GM19395 (cell line): ENCODE results near the gene CNR2.
"Not testable (repeated sequence)": the region's sequence is repeated elsewhere in the genome, so short reads cannot be mapped to it uniquely, and the experiment has no call there.

ENCODE experiments used
- ATAC-seq: cut with Tn5 transposase; IDR thresholded peaks from one replicate; pipeline ENCODE4 v1.9.1; 2021; ENCODE audit warnings: mild to moderate bottlenecking, moderate library complexity; ENCODE audit not compliant: unreplicated experiment

Gene CNR2

DNA sequence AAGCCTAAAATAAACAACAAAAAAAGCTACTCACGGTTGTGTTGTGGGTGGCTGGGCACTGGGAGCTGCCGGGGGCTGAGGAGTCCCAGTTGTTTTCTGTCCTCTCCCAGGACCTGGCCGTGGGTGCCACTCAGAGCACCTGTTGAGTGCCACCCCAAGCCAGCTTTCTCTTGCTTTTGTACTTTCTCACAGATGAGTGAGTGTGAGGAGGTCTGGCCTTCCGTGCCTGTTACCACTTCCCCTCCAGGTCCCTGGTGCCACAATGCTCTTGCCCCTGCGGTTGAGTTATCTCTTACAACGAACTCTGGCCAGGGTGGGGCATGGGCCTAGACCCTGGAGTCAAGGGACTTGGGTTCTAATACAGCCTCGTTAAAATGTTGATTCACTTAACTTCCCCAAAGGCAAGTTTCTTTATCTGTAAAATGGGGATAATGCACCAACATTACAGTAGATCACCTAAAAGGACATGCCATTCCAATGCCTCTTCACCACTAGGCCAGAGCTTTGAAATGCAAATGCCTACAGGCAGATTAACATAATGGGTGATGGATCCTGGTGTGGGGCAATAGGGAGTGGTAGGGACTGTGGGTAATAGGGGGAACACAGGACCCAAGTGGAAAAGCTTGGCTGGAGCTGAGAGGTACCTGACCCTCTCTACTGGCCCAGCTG lies at the start of gene CNR2:
Gene CNR2, minus strand, starts transcription at position 151 of the 669 bp plus-strand sequence. CDS start 37,745 bp downstream, outside the sequence.
- ATAC-seq: no peak

DNA sequence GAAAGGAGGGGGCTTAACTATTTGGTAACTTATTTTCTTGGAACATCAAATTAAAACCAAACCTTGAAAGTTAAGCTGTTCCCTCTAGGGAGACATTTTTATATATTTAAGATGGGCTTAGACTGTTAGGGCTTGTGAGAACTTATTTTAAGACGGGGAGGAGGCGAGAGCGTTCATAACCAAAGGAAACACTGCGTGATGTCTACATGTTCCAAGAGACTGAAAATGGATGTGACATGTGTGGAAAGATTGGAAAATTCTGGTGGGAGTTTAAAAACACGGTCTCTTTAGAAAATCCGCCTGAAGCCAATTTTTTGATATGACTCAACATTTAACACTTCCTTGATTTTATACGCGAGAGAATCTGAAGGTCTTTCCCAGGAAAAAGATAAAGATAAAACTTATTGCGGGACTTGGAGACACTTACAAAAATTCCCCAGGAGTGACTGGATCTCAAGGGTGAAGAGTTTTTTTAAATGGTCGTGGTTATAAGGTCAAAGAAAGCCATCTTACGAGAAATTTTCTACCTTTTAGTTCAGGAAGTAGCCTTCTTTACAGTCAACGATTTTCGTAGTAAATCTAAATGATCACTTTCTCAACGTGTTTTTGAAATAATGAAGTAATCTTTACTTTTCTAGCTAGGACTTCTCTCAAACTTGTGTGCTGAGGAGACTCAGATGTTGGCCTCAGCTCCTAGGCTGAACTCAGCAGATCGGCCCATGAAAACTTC lies 47.3 kb upstream of the CNR2 start:
- ATAC-seq: no peak

DNA sequence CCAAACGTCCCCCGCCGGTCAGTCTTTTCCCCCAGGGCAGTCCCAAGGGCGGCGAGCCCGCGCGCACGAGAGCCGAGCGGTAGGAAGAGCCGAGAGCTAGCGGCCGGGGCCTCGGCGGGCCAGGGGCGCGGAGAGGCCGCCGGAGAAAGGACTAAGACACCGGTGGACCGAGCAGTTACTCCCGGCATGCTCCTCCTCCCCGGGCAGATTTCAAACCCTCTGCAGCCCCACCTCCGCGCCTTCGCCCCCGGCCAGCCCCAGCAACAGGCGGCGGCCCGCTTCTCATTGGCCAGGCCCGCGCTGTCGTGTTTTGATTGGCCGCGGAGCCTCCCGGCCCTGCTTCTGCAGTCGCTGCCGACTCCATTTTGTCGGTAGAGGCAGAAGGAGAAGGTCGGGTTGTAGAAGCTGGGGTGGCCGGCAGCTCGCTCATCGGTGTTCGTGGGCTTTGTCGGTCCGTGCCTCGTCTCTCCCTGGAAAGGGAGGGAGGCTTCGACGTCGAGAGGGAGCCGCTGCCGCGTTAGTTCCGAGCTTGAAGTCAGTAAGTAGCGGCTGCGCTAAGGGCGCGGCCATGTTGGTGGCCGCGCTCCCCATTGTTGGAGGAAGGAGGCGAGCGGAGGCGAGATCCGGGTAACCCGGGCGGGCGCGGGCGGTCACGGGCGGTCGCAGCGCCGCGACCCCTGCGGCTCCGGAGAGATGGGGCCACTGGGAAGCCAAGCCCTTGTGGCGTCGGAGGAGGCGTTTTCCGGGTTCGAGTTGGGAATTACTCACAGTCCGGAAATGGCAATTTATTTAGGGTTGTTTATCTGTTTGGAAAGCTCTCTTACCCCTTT lies 46.5 kb upstream of the CNR2 start, which contains the start of gene PNRC2:
Gene PNRC2, plus strand, starts transcription at position 368 of the 830 bp plus-strand sequence. CDS start 1,630 bp downstream, outside the sequence.
- ATAC-seq: peak; percentile 81

DNA sequence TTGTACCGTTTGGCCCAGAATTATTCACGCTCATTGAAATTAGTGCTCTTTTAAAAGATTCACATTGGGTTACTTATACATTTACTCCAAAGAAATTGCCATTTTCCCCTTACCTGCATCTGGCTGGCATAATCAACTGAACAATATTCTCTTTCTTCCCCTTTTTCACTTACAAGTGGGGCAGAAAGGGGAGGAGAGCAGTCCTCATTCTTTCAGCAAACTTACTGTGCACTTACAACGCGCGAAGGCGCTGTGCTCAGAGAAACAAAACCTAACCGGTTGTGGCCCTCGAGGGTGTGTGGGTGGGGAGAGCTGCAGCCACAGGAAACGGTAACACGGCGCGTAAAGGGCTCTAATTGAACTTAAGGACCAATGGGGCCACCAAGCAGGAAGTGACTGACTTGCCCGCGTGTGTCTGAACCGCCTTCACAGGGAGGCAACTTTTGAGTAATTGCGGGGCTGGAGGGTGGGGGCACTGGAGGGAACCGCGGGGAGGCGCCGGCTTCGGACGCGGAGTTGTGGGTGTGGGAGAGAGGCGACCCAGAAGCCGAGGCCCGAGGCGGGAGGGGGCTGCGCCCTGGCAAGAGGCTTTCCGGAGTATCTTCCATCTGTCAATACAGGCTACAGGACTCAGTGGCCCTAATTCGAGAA lies 45.8 kb upstream of the CNR2 start:
- ATAC-seq: peak; percentile 65

DNA sequence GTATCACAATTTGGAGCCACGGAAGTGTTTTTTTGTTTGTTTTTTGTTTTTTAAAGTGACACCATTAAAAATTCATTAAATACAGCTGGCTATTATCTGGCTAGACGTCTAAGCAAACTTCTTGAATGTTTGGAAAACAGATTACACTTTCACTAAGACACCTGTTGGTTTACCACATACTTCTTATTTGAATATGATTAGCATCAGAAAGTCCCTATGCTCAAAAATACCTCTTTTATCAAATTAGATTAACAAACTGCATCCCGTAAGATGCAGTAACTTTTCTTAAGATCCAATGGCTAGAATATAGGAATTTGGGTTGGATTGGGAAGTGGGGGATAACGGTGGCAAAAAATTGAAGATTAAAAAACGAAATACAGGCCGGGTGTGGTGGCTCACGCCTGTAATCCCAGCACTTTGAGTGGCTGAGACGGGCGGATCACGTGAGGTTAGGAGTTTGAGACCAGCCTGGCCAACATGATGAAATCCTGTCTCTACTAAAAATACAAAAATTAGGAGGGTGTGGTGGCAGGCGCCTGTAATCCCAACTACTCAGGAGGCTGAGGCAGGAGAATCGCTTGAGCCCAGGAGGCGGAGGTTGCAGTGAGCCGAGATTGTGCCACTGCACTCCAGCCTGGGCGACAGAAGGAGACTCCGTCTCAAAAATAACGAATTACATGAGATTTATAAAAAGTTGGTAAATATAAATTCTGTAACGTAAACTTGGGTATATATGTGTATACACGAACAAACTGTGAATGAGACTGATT lies 45.1 kb upstream of the CNR2 start:
- not testable (repeated sequence) for ATAC-seq

DNA sequence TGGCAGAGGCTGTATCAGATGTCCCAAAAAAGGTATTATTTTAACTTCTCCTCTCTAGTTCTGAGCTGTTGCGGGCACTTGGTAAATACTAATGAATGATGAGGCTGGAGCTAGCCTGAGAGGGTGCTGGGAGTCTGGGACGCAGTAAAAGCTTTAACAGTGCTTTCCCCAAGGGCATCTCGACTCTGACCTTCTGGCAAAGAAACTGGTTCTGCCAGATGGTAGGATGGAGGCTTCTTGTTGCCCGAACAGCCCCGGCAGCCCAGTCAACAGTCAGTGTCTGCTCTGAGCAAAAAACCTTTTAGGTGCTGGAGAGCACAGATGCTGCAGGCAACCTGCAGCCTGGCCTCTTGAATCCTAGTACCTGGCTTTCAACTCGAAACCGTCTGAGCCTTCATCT lies 43.9 kb upstream of the CNR2 start:
- ATAC-seq: no peak

DNA sequence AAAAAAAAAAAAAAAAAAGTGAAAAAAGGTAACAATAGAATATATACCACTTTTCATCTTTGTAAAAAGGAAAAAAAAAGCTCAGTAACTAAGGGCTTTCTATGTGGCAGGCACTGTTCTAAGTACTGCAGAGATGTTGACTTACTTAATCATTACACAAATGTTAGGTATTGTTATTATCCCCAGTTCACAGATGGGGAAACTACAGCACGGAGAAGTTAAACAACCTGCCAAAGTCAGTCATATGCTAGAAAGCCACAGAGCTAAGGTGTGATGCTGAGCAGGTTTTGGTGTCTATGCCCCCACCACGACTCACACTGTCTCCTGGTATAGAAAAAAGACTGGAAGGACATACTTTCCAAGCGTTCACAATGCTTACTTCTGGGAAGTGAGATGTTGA lies 39.9 kb upstream of the CNR2 start:
- ATAC-seq: no peak

DNA sequence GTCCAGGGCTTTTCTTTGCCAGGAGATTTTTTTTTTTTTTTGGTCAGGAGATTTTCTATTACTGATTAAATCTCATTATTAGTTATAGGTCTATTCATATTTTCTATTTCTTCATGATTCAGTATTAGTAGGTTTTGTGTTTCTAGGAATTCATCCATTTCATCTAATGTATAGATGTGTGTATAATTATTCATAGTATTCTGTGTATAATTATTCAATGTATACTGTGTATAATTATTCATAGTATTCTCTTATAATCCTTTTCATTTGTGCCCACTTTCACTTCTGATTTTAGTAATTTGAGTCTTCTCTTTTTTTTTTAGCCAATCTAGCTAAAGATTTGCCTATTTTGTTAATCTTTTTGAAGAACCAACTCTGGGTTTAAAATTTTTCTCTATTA lies 34.2 kb upstream of the CNR2 start:
- ATAC-seq: no peak

DNA sequence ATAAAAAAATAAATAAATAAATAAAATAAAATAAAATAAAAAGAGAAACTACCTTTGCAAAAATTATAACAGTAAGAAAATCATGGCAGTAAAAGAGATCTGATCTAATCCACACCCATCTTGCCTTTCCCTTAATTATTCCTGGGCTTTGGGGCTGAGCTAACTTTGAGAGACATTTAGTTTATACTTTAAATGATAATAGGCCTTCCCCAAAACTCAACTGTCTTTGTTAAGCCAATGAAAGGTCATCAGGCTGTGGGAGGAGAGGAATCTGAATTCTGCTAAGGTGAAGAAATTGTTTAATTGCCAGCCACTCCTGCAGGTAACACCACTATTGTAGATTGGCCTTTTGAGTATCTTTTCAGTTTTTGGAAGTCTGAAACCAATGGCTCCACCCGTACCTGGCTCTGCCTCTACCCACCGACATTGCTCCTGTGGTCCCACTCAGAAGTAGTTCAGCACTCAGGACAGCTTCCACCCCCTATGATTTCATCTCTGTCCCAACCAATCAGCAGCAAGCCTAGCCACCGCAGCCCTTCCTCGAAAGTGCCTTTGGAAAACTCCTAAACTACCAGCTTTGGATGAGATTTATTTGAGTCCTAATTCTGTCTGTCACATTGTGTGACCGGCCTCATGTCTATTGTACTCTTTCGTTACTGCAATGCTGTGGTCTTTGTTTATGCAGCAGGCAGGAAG lies 23.5 kb upstream of the CNR2 start:
- ATAC-seq: no peak

DNA sequence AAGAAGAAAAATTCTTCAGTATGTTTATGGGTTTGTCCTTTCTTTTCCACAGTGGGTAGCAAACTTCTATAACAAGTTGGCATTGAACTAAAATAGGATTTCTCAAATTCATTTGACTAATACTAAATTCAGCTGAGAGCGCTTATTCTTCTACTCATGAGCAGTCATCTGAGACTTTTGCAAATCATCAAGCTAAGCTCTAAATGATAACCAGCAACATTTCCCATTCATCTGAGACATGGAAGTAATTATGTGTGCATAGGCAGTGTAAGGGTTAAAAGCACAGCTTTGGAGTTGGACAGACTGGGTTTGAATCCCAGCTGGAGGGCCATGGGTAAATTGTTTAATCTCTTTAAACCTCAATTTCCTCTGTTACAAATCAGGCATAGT lies 18.3 kb upstream of the CNR2 start:
- no peak for ATAC-seq

DNA sequence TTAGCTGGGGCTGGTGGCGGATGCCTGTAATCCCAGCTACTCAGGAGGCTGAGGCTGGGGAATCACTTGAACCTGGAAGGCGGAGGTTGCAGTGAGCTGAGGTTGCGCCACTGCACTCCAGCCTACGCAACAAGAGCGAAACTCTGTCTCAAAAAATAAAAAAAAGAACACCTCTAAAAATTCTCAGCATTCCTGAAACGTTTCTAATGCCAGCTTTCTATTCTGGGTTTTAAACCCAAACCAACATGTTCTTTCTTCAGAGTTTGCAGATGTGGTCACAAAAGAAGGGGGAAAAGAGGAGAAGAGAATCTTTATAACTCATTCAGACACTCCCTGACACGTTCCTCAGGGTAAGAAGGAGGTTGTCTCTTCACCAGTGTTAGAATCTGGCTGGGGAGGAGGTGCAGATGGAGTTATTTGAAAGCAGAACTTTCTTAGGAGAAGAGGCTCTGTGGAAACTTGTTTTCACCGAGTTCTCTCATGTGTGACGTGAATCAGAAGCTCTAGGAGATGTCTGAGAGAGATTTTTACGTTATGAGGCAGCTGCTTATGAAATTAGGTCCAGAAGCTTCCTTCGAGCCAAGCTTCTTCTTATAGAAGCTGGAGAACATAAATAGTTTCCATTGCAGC lies 17.8 kb upstream of the CNR2 start:
- no peak for ATAC-seq

DNA sequence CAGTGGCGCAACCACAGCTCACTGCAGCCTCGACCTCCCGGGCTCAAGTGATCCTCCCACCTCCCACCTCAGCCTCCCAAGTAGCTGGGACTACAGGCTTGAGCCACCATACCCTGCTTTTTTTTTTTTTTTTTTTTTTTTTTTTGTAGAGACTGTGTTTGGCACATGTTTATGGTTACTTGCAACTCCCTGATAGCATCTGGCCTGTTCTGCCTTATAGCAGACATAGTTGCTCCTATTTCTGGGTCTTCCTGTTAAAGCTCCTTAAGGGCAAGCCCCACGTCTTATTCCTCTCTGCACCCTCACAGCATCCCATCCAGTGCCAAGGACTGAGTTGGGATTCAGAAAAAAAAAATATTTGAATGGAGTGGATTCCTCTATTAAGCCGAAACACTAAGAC lies 17.1 kb upstream of the CNR2 start:
- no peak for ATAC-seq

DNA sequence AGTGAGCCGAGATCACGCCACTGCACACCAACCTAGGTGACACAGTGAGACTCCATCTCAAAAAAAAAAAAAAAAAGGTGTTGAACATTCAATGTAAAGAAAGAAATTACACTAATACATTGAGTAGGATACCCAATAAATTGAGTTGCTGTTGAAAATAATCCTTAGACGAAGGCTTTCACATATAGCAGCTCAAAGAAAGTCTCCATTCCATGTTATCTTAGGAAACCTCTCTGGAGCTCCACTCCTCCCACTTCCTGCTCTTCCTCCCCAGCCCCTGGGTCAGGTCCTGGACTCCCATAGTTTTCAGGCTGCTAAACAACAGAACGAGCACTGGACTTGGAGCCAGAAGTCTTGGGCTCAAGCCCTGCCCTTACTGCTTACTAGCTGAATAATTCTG lies 15.6 kb upstream of the CNR2 start:
- ATAC-seq: no peak

DNA sequence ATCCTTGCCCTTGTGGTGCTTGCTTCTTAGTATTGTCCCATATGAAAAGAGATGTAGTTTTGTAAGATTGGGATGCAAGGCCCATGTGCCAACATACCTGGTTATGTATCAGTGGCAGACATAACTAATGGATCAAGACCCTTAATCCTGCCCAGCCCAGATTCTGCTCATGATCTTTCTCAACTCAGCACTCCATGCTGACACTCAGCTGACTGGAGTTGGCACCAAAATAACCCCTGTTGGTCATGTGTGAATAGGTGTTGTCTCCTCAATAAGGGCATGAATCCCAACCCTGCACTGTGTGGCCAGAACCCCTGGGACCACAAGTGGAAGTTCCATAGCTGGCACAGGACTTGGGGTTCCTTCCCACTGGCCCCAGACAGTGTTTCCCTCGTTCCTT lies 13.9 kb upstream of the CNR2 start:
- no peak for ATAC-seq

DNA sequence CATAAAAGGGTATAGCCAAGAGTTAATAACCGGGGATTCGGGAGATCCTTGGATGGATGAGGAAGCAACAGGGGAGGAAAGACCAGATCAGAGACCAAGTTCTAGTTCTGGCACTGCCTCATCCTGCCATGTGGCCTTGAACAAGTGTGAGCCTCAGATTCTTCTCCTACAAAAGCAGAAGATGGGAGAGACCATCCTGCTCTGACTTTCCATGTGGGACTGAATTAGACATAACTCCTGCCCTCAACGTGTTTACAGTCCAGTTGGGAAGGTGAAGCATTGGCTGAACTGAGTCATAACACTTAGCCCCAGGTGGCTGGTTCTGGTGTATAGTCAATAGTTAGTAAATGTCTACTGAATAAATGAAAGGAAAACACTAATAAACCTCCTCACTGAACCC lies 12.1 kb upstream of the CNR2 start:
- ATAC-seq: no peak

DNA sequence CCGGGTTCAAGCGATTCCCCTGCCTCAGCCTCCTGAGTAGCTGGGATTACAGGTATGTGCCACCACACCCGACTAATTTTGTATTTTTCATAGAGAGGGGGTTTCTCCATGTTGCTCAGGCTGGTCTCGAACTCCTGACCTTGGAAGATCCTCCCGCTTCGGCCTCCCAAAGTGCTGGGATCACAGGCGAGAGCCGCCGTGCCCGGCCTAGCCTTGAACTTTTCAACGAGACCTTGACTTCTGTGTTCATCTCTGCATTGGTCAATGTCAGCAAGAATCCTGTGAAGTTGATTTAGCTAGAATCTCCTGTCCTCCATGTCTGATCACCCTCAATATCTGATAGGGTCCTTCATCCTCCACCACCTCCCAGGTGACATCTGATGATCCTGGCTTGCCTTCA lies 11.4 kb upstream of the CNR2 start:
- ATAC-seq: no peak

DNA sequence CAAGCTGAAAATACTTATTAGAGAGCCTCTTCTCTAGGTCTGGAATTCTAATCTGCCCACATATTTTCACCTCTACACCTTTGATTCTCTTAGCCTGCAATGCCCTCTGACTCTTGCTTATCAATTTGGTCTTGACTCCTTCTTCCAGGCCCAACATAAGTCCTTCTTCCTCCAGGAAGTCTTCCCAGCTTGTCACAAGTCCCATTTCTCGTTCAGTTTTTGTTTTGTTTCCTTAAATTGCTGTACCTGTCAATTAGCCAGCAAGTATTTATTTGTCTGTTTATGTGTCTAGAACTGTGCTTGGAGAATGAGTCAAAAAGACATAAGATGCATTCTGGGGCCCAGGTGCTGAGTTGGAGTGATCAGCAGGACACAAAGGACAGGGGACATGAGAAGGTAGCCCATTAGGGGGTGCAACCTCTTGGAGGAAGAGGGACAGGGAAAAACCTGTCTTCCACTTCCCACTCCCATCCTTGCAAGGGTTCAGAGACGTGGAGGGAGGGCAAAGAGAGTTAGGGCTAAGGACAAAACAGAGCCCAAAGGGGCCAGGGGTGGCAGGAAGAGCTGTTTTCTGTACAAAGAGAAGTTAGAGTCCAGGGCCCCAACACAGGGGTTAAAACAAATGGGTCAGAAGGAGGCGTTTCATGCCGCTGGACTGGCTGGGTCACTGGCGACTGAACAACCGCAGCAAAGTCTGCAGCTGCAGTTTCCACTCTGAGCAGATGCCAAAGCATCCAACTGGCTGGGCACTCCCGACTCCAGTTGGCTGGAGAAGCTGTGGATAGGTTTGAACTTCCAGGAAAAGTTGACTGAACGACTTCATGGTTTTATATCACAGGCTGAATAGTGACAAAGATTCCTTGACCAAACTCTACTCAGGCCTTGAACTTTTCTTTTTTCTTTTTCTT lies 10.7 kb upstream of the CNR2 start:
- ATAC-seq: no peak

DNA sequence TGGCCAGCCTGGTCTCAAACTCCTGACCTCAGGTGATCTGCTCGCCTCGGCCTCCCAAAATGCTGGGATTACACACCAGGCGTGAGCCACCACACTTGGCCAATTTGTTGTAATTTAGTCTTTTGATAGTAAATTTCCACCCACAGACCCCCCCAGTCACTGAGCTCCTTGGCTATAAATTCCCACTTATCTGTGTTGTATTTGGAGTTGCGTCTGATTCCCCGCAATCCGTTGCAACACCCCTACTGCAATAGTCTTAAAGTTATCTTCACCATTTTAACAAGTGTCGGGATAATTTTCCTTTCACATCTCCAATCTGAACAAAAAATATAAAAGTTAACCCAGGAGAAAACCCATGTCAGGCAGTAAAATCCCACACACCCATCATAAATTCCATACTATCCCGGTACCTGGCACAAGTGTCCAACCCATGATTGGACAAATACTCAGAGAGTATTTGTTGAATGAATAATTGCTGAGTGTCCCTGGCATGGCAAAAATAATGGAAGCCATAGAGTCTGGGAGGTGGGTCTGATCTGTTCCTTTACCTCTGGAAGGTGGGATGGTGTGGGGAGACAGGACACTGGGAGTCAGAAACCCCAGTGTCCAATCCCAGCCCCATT lies 9.3 kb upstream of the CNR2 start:
- ATAC-seq: no peak
